GM12891 (cell line): Measurements from ENCODE around the gene NAV2.

Experiments
- POLR2A ChIP-seq: IDR thresholded peaks from 2 replicates; pipeline ENCODE4 v1.6.1; 2011; ENCODE audit warnings: low read depth, low read length, control low read depth
- POLR2AphosphoS5 ChIP-seq: IDR thresholded peaks from 2 replicates; pipeline ENCODE4 v1.6.1; 2011; ENCODE audit warnings: low read depth, low read length, control low read depth
- POU2F2 ChIP-seq: IDR thresholded peaks from 2 replicates; pipeline ENCODE4 v1.6.1; 2011; ENCODE audit warnings: low read depth, mild to moderate bottlenecking, control low read depth, low read length, moderate library complexity
- SPI1 ChIP-seq: IDR thresholded peaks from 2 replicates; pipeline ENCODE4 v1.6.1; 2011; ENCODE audit warnings: low read depth, low read length, control low read depth
- TAF1 ChIP-seq: IDR thresholded peaks from 2 replicates; pipeline ENCODE4 v1.6.1; 2011; ENCODE audit warnings: low read depth, low read length, control low read depth

DNA sequence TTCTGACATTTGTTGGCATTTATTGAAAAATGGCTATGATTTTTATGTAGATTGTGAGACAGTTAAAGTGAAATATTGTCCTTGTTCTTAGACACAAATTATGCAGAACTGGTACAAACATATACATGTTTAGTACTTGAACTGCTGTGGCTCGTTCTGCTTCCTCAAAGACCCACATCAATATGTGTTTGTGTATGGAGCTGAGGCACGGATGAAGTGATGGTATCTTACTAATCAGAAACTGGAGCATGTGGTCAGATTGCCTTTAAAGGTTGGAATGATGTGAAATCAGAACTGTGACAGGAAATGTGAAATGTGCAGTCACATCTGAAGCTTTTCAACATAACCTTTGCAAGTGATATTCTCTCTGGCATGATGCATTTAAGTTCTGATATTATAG, 130.4 kb downstream of the NAV2 start:
- TF ChIP-seq POLR2A: no peak
- TF ChIP-seq POU2F2: no peak
- TF ChIP-seq POLR2AphosphoS5: no peak
- TF ChIP-seq TAF1: no peak
- no peak for TF ChIP-seq SPI1
